ENCODE results near the gene RPRD1B. TPM values are rescaled to one million over a fixed set of nuclear protein-coding genes. Genes with fewer than 3 reads are reported as not detected.

RPRD1B gene
- total RNA-seq, 1 donor from 2014 or later = 16.4 TPM

GRCh38 chr20:37991908-37992307 is 41.6 kb upstream of the RPRD1B start:
- no peak overlapping the region for H3K4me3 ChIP-seq
- no peak for DNase-seq (ENCODE audit: low spot score in 2 of 2)
- H3K27ac ChIP-seq = no peak overlapping the region
- no peaks in the 10 kb centered on the region for H3K9me3 ChIP-seq
- peaks cover 4 to 15% of the 10 kb centered on the region in 2 donors for H3K4me1 ChIP-seq
- no peaks in the 10 kb centered on the region for H3K27me3 ChIP-seq
- intact Hi-C loops (cut with DNase I) = loop anchor here (5.0 kb wide), 1 partner anchor 425 kb away; no protein-coding TSS in a partner anchor
- H3K36me3 ChIP-seq = peaks cover 28 to 38% of the 10 kb centered on the region in 2 donors
- no peak for TF ChIP-seq CTCF (IDR thresholded peaks at IDR 0.05)

- no peak for DNase-seq (ENCODE audit: low spot score in 2 of 2)
- H3K4me3 ChIP-seq = no peak overlapping the region
- H3K4me1 ChIP-seq = peaks cover under 1 to 5% of the 10 kb centered on the region in 2 donors
- peak in 2 of 3 experiments; percentile 57 to 59 for TF ChIP-seq CTCF (IDR thresholded peaks at IDR 0.05)
- no peaks in the 10 kb centered on the region for H3K27me3 ChIP-seq
- intact Hi-C loops (cut with DNase I) = loop anchor here (5.0 kb wide), 1 partner anchor 426 kb away; no protein-coding TSS in a partner anchor
- peak overlapping the region in 1 of 2 donors; percentile 9 for H3K27ac ChIP-seq
- no peaks in the 10 kb centered on the region for H3K9me3 ChIP-seq
- H3K36me3 ChIP-seq = peaks cover 33 to 47% of the 10 kb centered on the region in 2 donors
Observed at GRCh38 chr20:37992802-37993409, 40.6 kb upstream of the RPRD1B start.

- H3K27ac ChIP-seq = no peak overlapping the region
- no peak for TF ChIP-seq CTCF (IDR thresholded peaks at IDR 0.05)
- H3K4me1 ChIP-seq = peaks cover 0 to 4% of the 10 kb centered on the region in 2 donors
- H3K36me3 ChIP-seq = peaks cover 37 to 63% of the 10 kb centered on the region in 2 donors
- no peaks in the 10 kb centered on the region for H3K27me3 ChIP-seq
- H3K4me3 ChIP-seq = no peak overlapping the region
- H3K9me3 ChIP-seq = no peaks in the 10 kb centered on the region
- no peak for DNase-seq (ENCODE audit: low spot score in 2 of 2)
- intact Hi-C loops (cut with DNase I) = loop anchor here (5.0 kb wide), 1 partner anchor 427 kb away; no protein-coding TSS in a partner anchor
Observed at GRCh38 chr20:37994512-37994911, 39.0 kb upstream of the RPRD1B start.

- peaks cover 48 to 78% of the 10 kb centered on the region in 2 donors for H3K36me3 ChIP-seq
- intact Hi-C loops (cut with DNase I) = loop anchor here (5.0 kb wide), 1 partner anchor 89 kb away; no protein-coding TSS in a partner anchor
- TF ChIP-seq CTCF (IDR thresholded peaks at IDR 0.05) = no peak
- H3K27ac ChIP-seq = no peak overlapping the region
- H3K4me1 ChIP-seq = peaks cover 0 to 4% of the 10 kb centered on the region in 2 donors
- no peak overlapping the region for H3K4me3 ChIP-seq
- H3K9me3 ChIP-seq = no peaks in the 10 kb centered on the region
- no peak for DNase-seq (ENCODE audit: low spot score in 2 of 2)
- H3K27me3 ChIP-seq = no peaks in the 10 kb centered on the region
Observed at GRCh38 chr20:37995856-37996605, 37.5 kb upstream of the RPRD1B start.

- no peak for TF ChIP-seq CTCF (IDR thresholded peaks at IDR 0.05)
- Histone ChIP-seq H3K4me1 (peaks cover 0 to 4% of the 10 kb centered on the region in 2 donors), H3K36me3 (peaks cover 51 to 77% of the 10 kb centered on the region in 2 donors), H3K9me3 (no peaks in the 10 kb centered on the region), H3K27me3 (no peaks in the 10 kb centered on the region), H3K4me3 (no peak overlapping the region), H3K27ac (no peak overlapping the region)
- DNase-seq (ENCODE audit: low spot score in 2 of 2) = no peak
- intact Hi-C loops (cut with DNase I) = loop anchor here (5.0 kb wide), 1 partner anchor 90 kb away; no protein-coding TSS in a partner anchor
Observed at GRCh38 chr20:37997516-37997915, 36.0 kb upstream of the RPRD1B start.
